Tibial nerve (tissue), 4 donors: ENCODE results near the gene STRA8. TPM values are rescaled to one million over a fixed set of nuclear protein-coding genes. Genes with fewer than 3 reads are reported as not detected.

Source experiments
- DNase-seq, 2 donors: peaks; one replicate each; pipeline ENCODE4 v3.0.0-alpha.2; 2019; ENCODE audit warnings: low spot score in 2 of 2
- H3K27ac ChIP-seq, 4 donors: fragments of 200-600 bp; sonication (generic) in 3 of 4; one replicate each; pipeline ENCODE4 v1.5.1; 2017 to 2019; ENCODE audit warnings: mild to moderate bottlenecking in 1 of 4
- H3K27me3 ChIP-seq, 2 donors: fragments of 200-600 bp; sonication (generic) in 1 of 2; one replicate each; pipeline versions ENCODE4 v1.5.1 to v1.6.0; 2017 to 2019
- H3K36me3 ChIP-seq, 3 donors: fragments of 200-600 bp; sonication (generic); one replicate each; pipeline ENCODE4 v1.5.1; 2018 to 2019
- H3K4me1 ChIP-seq, 4 donors: fragments of 200-600 bp; sonication (generic) in 3 of 4; one replicate each; pipeline ENCODE4 v1.5.1; 2017 to 2019
- H3K4me3 ChIP-seq, 4 donors: fragments of 200-600 bp; sonication (generic) in 3 of 4; one replicate each; pipeline ENCODE4 v1.5.1; 2017 to 2019; ENCODE audit warnings: mild to moderate bottlenecking in 1 of 4, moderate library complexity in 1 of 4
- H3K9me3 ChIP-seq, 4 donors: fragments of 200-600 bp; sonication (generic) in 3 of 4; one replicate each; pipeline ENCODE4 v1.5.1; 2017 to 2019
- EP300 ChIP-seq, 2 donors: sonication (generic); formaldehyde crosslinking; IDR thresholded peaks; one replicate each; pipeline ENCODE4 v1.6.1; 2017; ENCODE audit warnings: antibody characterized with exemption in 2 of 2, mild to moderate bottlenecking in 1 of 2
- POLR2A ChIP-seq, 2 donors: fragments of 450-650 bp; IDR thresholded peaks; one replicate each; pipeline ENCODE4 v1.6.1; 2017; ENCODE audit warnings: antibody characterized with exemption in 2 of 2, mild to moderate bottlenecking in 2 of 2, moderate library complexity in 2 of 2
- WGBS, 2 donors: methylation state at CpG; one replicate each; pipeline ENCODE4 v1.1.5; 2018; 5-methylcytosine and 5-hydroxymethylcytosine counted together
- small RNA-seq: library from RNA; depleted of rRNA; stranded (forward); fragments of <200 nt; gene quantifications from one replicate; pipeline ENCODE3, GENCODE V24; 2016
- total RNA-seq, 4 donors: library from RNA; depleted of rRNA; stranded (reverse); fragments of >200 nt; gene quantifications; one replicate each; pipeline ENCODE4 v1.1.0, GENCODE V29; 2016
- TF ChIP-seq, protein P1 (sequence below), 5 experiments: fragments of 200-600 bp in 3 of 5; fragments of 450-650 bp in 2 of 5; sonication (generic) in 3 of 5; IDR thresholded peaks; one replicate each; pipeline ENCODE4 v1.5.1; 2016 to 2019; ENCODE audit warnings: antibody characterized with exemption in 5 of 5, mild to moderate bottlenecking in 3 of 5, moderate library complexity in 2 of 5

The STRA8 gene
- total RNA-seq, 4 donors from 2014 or later = not detected

DNA sequence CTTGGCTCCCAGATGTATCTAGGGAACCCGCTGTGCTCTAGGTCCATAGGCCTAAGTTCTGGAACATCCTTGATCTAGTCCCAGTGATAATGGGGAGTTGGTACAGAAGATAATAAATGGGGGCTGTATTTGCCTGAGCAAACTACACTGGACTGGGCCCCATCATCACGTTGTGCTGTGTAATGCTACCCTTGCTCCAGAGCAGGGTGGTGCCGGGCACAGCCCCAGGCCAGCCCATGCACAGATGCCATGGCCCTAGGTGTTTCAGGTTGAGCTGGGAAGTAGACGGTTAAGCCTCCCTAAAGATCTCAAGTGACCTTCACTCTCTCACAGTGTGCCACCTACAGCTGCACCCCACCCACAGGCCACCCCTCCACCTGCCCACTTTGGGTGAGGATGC is 53.2 kb downstream of the STRA8 start:
- no peaks in the 10 kb centered on the region for H3K9me3 ChIP-seq
- 91 to 94% methylated on average over 3 to 4 of the region's 4 CpGs for WGBS, 2 donors
- DNase-seq = no peak
- H3K4me3 ChIP-seq = no peak overlapping the region
- no peaks in the 10 kb centered on the region for H3K36me3 ChIP-seq
- no peak for TF ChIP-seq POLR2A (IDR thresholded peaks at IDR 0.05)
- TF ChIP-seq, protein P1, sequence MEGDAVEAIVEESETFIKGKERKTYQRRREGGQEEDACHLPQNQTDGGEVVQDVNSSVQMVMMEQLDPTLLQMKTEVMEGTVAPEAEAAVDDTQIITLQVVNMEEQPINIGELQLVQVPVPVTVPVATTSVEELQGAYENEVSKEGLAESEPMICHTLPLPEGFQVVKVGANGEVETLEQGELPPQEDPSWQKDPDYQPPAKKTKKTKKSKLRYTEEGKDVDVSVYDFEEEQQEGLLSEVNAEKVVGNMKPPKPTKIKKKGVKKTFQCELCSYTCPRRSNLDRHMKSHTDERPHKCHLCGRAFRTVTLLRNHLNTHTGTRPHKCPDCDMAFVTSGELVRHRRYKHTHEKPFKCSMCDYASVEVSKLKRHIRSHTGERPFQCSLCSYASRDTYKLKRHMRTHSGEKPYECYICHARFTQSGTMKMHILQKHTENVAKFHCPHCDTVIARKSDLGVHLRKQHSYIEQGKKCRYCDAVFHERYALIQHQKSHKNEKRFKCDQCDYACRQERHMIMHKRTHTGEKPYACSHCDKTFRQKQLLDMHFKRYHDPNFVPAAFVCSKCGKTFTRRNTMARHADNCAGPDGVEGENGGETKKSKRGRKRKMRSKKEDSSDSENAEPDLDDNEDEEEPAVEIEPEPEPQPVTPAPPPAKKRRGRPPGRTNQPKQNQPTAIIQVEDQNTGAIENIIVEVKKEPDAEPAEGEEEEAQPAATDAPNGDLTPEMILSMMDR (IDR thresholded peaks at IDR 0.05) = no peak
- H3K27ac ChIP-seq = no peak overlapping the region
- H3K27me3 ChIP-seq = no peaks in the 10 kb centered on the region
- peaks cover 0 to 8% (median 0%) of the 10 kb centered on the region in 4 donors for H3K4me1 ChIP-seq

DNA sequence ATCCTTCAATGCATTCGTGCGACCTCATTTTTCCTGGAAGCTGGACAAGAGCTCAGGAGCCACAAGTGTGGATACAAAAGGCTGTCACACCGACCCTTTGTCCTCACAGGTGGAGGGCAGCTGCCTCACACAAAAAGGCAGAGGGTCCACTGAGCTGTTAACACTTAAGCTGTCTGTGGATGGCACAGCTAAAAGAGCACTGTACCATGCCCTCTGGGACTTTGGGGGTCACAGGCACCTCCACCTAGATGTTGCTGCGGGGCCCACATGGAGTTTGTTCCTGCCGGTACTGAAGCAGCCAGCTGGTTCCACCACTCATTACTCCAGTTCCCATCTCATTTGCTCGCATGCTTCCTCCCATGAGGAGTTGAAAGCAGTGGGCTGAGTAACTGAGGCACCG is 57.0 kb downstream of the STRA8 start:
- no peak for DNase-seq
- WGBS, 2 donors = 81 to 85% methylated on average over 7 of the region's 7 CpGs
- TF ChIP-seq, protein P1 (IDR thresholded peaks at IDR 0.05) = no peak
- TF ChIP-seq EP300 (IDR thresholded peaks at IDR 0.05) = no peak
- no peak for TF ChIP-seq POLR2A (IDR thresholded peaks at IDR 0.05)

DNA sequence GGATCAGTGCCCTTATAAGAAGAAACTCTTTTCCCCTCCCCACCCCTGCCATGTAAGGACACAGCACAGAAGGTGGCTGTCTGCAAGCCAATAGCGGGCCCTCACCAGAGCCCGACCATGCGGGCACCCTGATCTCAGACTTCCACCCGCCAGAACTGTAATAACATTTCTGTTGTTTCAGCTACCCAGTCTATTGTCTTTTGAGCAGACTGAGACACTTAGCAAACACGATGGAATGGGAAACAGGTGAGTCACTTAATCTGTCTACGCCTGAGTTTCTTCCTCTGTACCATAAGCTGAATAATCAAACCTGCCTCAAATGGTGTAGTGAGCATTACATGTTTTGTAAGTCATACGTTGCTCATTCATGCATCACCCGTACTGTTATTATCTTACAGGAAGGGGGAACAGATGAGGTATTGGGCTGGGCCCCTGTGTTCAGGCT is 58.2 kb downstream of the STRA8 start:
- 72 to 77% methylated on average over 8 of the region's 8 CpGs for WGBS, 2 donors
- DNase-seq = no peak
- H3K27ac ChIP-seq = no peak overlapping the region
- peaks cover 0 to 8% (median 0%) of the 10 kb centered on the region in 4 donors for H3K9me3 ChIP-seq
- TF ChIP-seq POLR2A (IDR thresholded peaks at IDR 0.05) = no peak
- TF ChIP-seq, protein P1 (IDR thresholded peaks at IDR 0.05) = no peak
- no peaks in the 10 kb centered on the region for H3K4me1 ChIP-seq
- no peak overlapping the region for H3K4me3 ChIP-seq
- no peaks in the 10 kb centered on the region for H3K27me3 ChIP-seq
- H3K36me3 ChIP-seq = no peaks in the 10 kb centered on the region

More for the DNA sequence above, 57.0 kb downstream of the STRA8 start:
- no peaks in the 10 kb centered on the region for H3K27me3 ChIP-seq
- H3K4me1 ChIP-seq = no peaks in the 10 kb centered on the region
- H3K36me3 ChIP-seq = no peaks in the 10 kb centered on the region
- H3K9me3 ChIP-seq = peaks cover 0 to 3% (median 0%) of the 10 kb centered on the region in 4 donors
- no peak overlapping the region for H3K4me3 ChIP-seq
- no peak overlapping the region for H3K27ac ChIP-seq

- Histone ChIP-seq H3K4me3 (no peak overlapping the region), H3K36me3 (no peaks in the 10 kb centered on the region), H3K4me1 (no peaks in the 10 kb centered on the region), H3K27me3 (no peaks in the 10 kb centered on the region), H3K9me3 (peaks cover 0 to 18% (median 0%) of the 10 kb centered on the region in 4 donors), H3K27ac (no peak overlapping the region)
- WGBS, 2 donors = 60 to 61% methylated on average over 6 of the region's 6 CpGs
- no peak for DNase-seq
- TF ChIP-seq POLR2A (IDR thresholded peaks at IDR 0.05) = no peak
Measured at GRCh38 chr7:135299235-135299634, 65.6 kb downstream of the STRA8 start.

GRCh38 chr7:135300913-135301765 is 67.5 kb downstream of the STRA8 start:
- peaks cover 0 to 10% (median 0%) of the 10 kb centered on the region in 4 donors for H3K9me3 ChIP-seq
- no peak overlapping the region for H3K27ac ChIP-seq
- H3K4me1 ChIP-seq = no peaks in the 10 kb centered on the region
- H3K36me3 ChIP-seq = peaks cover 0 to 2% (median 0%) of the 10 kb centered on the region in 3 donors
- no peak for DNase-seq
- TF ChIP-seq POLR2A (IDR thresholded peaks at IDR 0.05) (no peak), EP300 (IDR thresholded peaks at IDR 0.05) (no peak)
- TF ChIP-seq, protein P1 (IDR thresholded peaks at IDR 0.05) = no peak
- WGBS, 2 donors = 75 to 76% methylated on average over 3 of the region's 3 CpGs
- H3K4me3 ChIP-seq = no peak overlapping the region
- no peaks in the 10 kb centered on the region for H3K27me3 ChIP-seq

Small RNAs within 50 kb of the gene (small RNA-seq; reads per million reads assigned to genes)
- gene MIR6509 = not detected

Other genes starting within 250 kb of the STRA8 start
- gene AGBL3, start 247.3 kb upstream of the STRA8 start, total RNA-seq = 1 to 10 TPM; 1.3 to 3.1 (median 1.9) TPM
- 10 to 100 TPM; 20.5 to 46.9 (median 32.5) TPM for gene TMEM140, start 85.8 kb upstream of the STRA8 start, total RNA-seq
- gene CYREN, start 63.1 kb upstream of the STRA8 start, total RNA-seq = 10 to 100 TPM; 41.8 to 50.6 (median 49.4) TPM
- gene WDR91, start 22.3 kb upstream of the STRA8 start, total RNA-seq = 10 to 100 TPM; 20.7 to 82.2 (median 32.6) TPM